T-cell (primary cell): Measurements from ENCODE around the gene DKK3. TPM values are rescaled to one million over a fixed set of nuclear protein-coding genes. Genes with fewer than 3 reads are reported as not detected.

Experiments used
- ATAC-seq, 4 experiments: fragments of 200-7000 bp in 3 of 4; fragments of 150-1000 bp in 1 of 4; cut with Tn5 transposase; replicated peaks in 1 of 4; 1 replicate in 3 of 4; 2 replicates in 1 of 4; pipeline ENCODE4 v1.10.0; 2021; ENCODE audit warnings: moderate library complexity in 3 of 4, mild to moderate bottlenecking in 2 of 4, moderate number of reproducible peaks in 1 of 4
- CTCF ChIA-PET, 2 donors: fragments of 300-600 bp; sonication (Branson Sonifier 250); formaldehyde crosslinking; loops; one replicate each; lab custom pipeline; 2022; ENCODE audit warnings: antibody characterized with exemption in 2 of 2; lab: Charles Lee
- POLR2A ChIA-PET, 2 donors: fragments of 300-600 bp; sonication (Branson Sonifier 250); formaldehyde crosslinking; loops; one replicate each; lab custom pipeline; 2022; ENCODE audit warnings: antibody characterized with exemption in 2 of 2; lab: Charles Lee
- DNase-seq, 35 experiments: peaks; one replicate each; pipeline versions ENCODE4 v3.0.0 to v3.0.0-alpha.2; 2013 to 2023
- H3K27ac ChIP-seq: one replicate; pipeline ENCODE4 v1.5.1; 2013; ENCODE audit warnings: low read length
- H3K27me3 ChIP-seq, 2 experiments: replicated peaks in 1 of 2; 1 replicate in 1 of 2; 2 replicates in 1 of 2; pipeline versions ENCODE4 v1.6.1 to v1.7.0; 2013; ENCODE audit warnings: low read length in 1 of 2, mixed read lengths in 1 of 2; ENCODE audit not compliant: control insufficient read depth in 2 of 2, insufficient read depth in 2 of 2; ENCODE audit errors: extremely low read depth in 1 of 2
- H3K36me3 ChIP-seq, 2 donors: 1 replicate in 1 of 2; 2 replicates in 1 of 2; pipeline versions ENCODE4 v1.6.1 to v1.7.0; 2013; ENCODE audit warnings: low read length in 1 of 2; ENCODE audit not compliant: control insufficient read depth in 2 of 2, insufficient read depth in 1 of 2; ENCODE audit errors: extremely low read depth in 1 of 2
- H3K4me1 ChIP-seq, 2 experiments: 1 replicate in 1 of 2; 2 replicates in 1 of 2; pipeline versions ENCODE4 v1.6.1 to v1.7.0; 2013; ENCODE audit warnings: low read length in 2 of 2, mixed read lengths in 1 of 2; ENCODE audit not compliant: insufficient read depth in 2 of 2, control insufficient read depth in 1 of 2; ENCODE audit errors: extremely low read depth in 1 of 2
- H3K4me3 ChIP-seq, 2 donors: 1 replicate in 1 of 2; 2 replicates in 1 of 2; pipeline versions ENCODE4 v1.5.1 to v1.7.0; 2013; ENCODE audit warnings: mild to moderate bottlenecking in 2 of 2, low read length in 1 of 2, moderate library complexity in 1 of 2; ENCODE audit not compliant: control insufficient read depth in 1 of 2; ENCODE audit errors: extremely low read depth in 1 of 2
- H3K9me3 ChIP-seq: 2 replicates; pipeline ENCODE4 v1.7.0; 2013
- H3K27ac Mint-ChIP-seq, 2 donors: one replicate each; pipeline ENCODE4 v1.8.0; 2020 to 2021; ENCODE audit warnings: mild to moderate bottlenecking in 2 of 2, mixed read lengths in 2 of 2
- H3K27me3 Mint-ChIP-seq, 2 donors: one replicate each; pipeline ENCODE4 v1.8.0; 2021 to 2022; ENCODE audit warnings: mixed read lengths in 2 of 2
- H3K36me3 Mint-ChIP-seq: one replicate; pipeline ENCODE4 v1.8.0; 2021; ENCODE audit warnings: mixed read lengths
- H3K4me1 Mint-ChIP-seq, 3 donors: one replicate each; pipeline ENCODE4 v1.8.0; 2020 to 2022; ENCODE audit warnings: mixed read lengths in 3 of 3, mild to moderate bottlenecking in 1 of 3
- H3K4me3 Mint-ChIP-seq, 3 donors: one replicate each; pipeline ENCODE4 v1.8.0; 2020 to 2022; ENCODE audit warnings: mild to moderate bottlenecking in 3 of 3, mixed read lengths in 3 of 3, moderate library complexity in 3 of 3
- H3K9me3 Mint-ChIP-seq, 3 donors: one replicate each; pipeline ENCODE4 v1.8.0; 2020 to 2022; ENCODE audit warnings: mixed read lengths in 3 of 3
- WGBS: methylation state at CpG from one replicate; pipeline ENCODE4 v1.1.5; 2013; ENCODE audit warnings: missing lambda C conversion rate; ENCODE audit not compliant: insufficient coverage; 5-methylcytosine and 5-hydroxymethylcytosine counted together
- total RNA-seq, 35 experiments: library from RNA in 6 of 35; stranded (reverse) in 6 of 35; fragments of 120-200 nt in 1 of 35; gene quantifications; one replicate each; pipeline versions ENCODE4 v1.2.1 to v1.2.4 and lab custom pipeline; 2013 to 2026

DKK3 gene
- total RNA-seq, 5 donors from 2014 or later (not counting 1 experiment from before 2014, with no cell fraction given) = 1.5 to 8.1 (median 2.7) TPM

GRCh38 chr11:11968511-11969280 lies 39.7 kb downstream of the DKK3 start:
- peaks cover 0 to 3% of the 10 kb centered on the region in 2 donors for H3K27me3 Mint-ChIP-seq
- H3K27ac Mint-ChIP-seq = no peak overlapping the region
- POLR2A ChIA-PET = no interaction called here
- H3K4me3 ChIP-seq = no peak overlapping the region
- no peaks in the 10 kb centered on the region for H3K36me3 ChIP-seq
- H3K9me3 ChIP-seq = no peaks in the 10 kb centered on the region
- H3K27me3 ChIP-seq = peaks cover 0 to 21% of the 10 kb centered on the region in 2 experiments
- H3K4me3 Mint-ChIP-seq = no peak overlapping the region
- WGBS = 67% methylated on average over 8 of the region's 11 CpGs
- ATAC-seq (no peak), DNase-seq (no peak)
- H3K36me3 Mint-ChIP-seq = no peaks in the 10 kb centered on the region
- H3K4me1 ChIP-seq = peaks cover 0 to 7% of the 10 kb centered on the region in 2 experiments
- CTCF ChIA-PET = interaction anchor here in 1 of 2 donors (0.9 kb wide), 1 partner anchor 11 kb away, joined by 3 read pairs; no protein-coding TSS in a partner anchor
- no peaks in the 10 kb centered on the region for H3K9me3 Mint-ChIP-seq
- H3K27ac ChIP-seq = no peak overlapping the region
- H3K4me1 Mint-ChIP-seq = peaks cover 2 to 9% (median 5%) of the 10 kb centered on the region in 3 donors

GRCh38 chr11:11967669-11968510 lies 40.5 kb downstream of the DKK3 start:
- 68% methylated on average over 4 of the region's 11 CpGs for WGBS
- H3K27me3 Mint-ChIP-seq = peaks cover 0 to 3% of the 10 kb centered on the region in 2 donors
- DNase-seq (no peak), ATAC-seq (no peak)
- H3K4me3 ChIP-seq = no peak overlapping the region
- ChIA-PET CTCF (interaction anchor here in 1 of 2 donors (0.9 kb wide), 1 partner anchor 11 kb away, joined by 3 read pairs; no protein-coding TSS in a partner anchor), POLR2A (no interaction called here)
- H3K4me1 Mint-ChIP-seq = peaks cover 2 to 9% (median 5%) of the 10 kb centered on the region in 3 donors
- no peak overlapping the region for H3K27ac ChIP-seq
- H3K9me3 Mint-ChIP-seq = no peaks in the 10 kb centered on the region
- no peaks in the 10 kb centered on the region for H3K36me3 ChIP-seq
- no peak overlapping the region for H3K27ac Mint-ChIP-seq
- peaks cover 0 to 7% of the 10 kb centered on the region in 2 experiments for H3K4me1 ChIP-seq
- H3K36me3 Mint-ChIP-seq = no peaks in the 10 kb centered on the region
- H3K4me3 Mint-ChIP-seq = no peak overlapping the region
- H3K27me3 ChIP-seq = peaks cover 0 to 21% of the 10 kb centered on the region in 2 experiments
- no peaks in the 10 kb centered on the region for H3K9me3 ChIP-seq

DNA sequence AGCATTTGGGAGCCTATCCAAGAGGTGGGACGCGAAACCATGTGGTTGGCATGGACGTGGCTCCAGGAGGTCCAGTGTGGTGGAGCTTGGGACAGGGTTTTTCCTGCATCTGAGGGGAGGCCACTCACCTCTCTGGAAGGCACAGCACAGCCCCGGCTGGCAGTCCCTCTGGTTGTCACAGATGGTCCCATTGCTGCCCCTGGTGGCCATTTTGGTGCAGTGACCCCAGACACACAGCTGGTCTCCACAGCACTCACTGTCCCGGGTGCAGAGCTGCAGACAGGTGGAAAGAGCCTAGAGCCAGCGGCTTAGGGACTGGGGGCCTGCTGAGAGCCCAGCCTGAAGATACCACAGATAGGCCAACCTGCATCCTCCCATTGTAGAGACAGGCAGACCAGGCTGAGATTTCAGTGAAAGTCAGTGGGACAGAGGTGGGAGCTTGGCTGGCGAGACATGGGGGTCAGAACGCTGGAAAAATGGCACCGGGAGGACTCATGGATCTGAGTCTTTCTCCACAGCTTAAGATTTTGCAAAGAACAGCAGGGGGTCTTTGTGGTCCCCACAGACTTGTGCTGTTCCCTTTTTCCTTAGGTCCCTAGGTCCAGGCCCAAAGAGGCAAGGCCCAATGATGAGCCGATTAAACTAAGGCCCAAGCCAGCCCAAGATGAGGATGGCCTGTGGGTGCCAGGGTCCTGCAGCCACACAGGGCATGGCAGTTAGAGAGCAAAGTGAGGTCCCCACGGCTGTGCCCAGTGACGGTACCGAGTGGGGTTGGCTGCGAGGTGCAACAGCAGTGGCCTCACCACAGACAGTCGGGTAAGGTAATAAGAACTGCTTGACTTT lies 41.4 kb downstream of the DKK3 start:
- 63% methylated on average over 12 of the region's 15 CpGs for WGBS
- H3K9me3 Mint-ChIP-seq = no peaks in the 10 kb centered on the region
- H3K4me1 Mint-ChIP-seq = peaks cover 7 to 14% (median 12%) of the 10 kb centered on the region in 3 donors
- peaks cover 0 to 9% of the 10 kb centered on the region in 2 experiments for H3K4me1 ChIP-seq
- ATAC-seq (peak; percentile 81 to 84 (median 82)), DNase-seq (peak; percentile 16 to 77 (median 58))
- no peaks in the 10 kb centered on the region for H3K36me3 Mint-ChIP-seq
- H3K36me3 ChIP-seq = no peaks in the 10 kb centered on the region
- H3K27ac Mint-ChIP-seq = no peak overlapping the region
- peaks cover 0 to 3% of the 10 kb centered on the region in 2 donors for H3K27me3 Mint-ChIP-seq
- no peaks in the 10 kb centered on the region for H3K9me3 ChIP-seq
- ChIA-PET CTCF (interaction anchor here in 1 of 2 donors (0.7 to 1.1 kb wide), 2 partner anchors 8 to 11 kb away, joined by 3 read pairs; no protein-coding TSS in a partner anchor), POLR2A (no interaction called here)
- H3K4me3 Mint-ChIP-seq = no peak overlapping the region
- H3K27me3 ChIP-seq = peaks cover 0 to 21% of the 10 kb centered on the region in 2 experiments
- no peak overlapping the region for H3K4me3 ChIP-seq
- no peak overlapping the region for H3K27ac ChIP-seq

DNA sequence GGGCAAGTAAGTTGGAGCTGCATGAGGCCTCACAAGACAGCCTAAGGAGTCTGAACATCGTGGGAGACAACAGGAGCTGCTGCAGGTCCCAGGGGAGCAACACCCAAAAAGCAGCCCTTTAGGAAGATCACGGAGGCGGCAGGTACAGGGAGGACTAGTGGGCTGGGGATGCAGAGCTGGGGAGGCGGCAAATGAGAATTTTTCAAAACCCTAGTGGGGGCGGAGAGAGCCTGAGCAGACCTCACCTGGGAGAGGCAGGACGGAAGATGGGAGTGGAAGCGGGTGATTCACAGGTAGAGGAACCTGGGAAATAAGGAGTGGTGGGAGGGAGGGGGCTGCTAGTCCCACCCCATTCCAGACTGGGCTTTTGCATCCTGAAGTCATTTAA lies 42.1 kb downstream of the DKK3 start:
- peaks cover 0 to 21% of the 10 kb centered on the region in 2 experiments for H3K27me3 ChIP-seq
- no peak overlapping the region for H3K27ac ChIP-seq
- Mint-ChIP-seq H3K4me1 (peaks cover 14 to 21% (median 17%) of the 10 kb centered on the region in 3 donors), H3K27ac (no peak overlapping the region), H3K4me3 (no peak overlapping the region), H3K27me3 (peaks cover 0 to 3% of the 10 kb centered on the region in 2 donors), H3K36me3 (no peaks in the 10 kb centered on the region), H3K9me3 (no peaks in the 10 kb centered on the region)
- ATAC-seq (no peak), DNase-seq (no peak)
- ChIA-PET CTCF (interaction anchor here (0.5 to 1.4 kb wide), 4 partner anchors 8 to 1521 kb away, joined by 3 to 5 read pairs (median 3); no protein-coding TSS in a partner anchor), POLR2A (no interaction called here)
- no peaks in the 10 kb centered on the region for H3K9me3 ChIP-seq
- 75% methylated on average over 4 of the region's 7 CpGs for WGBS
- H3K36me3 ChIP-seq = no peaks in the 10 kb centered on the region
- no peak overlapping the region for H3K4me3 ChIP-seq
- peaks cover 1 to 16% of the 10 kb centered on the region in 2 experiments for H3K4me1 ChIP-seq

DNA sequence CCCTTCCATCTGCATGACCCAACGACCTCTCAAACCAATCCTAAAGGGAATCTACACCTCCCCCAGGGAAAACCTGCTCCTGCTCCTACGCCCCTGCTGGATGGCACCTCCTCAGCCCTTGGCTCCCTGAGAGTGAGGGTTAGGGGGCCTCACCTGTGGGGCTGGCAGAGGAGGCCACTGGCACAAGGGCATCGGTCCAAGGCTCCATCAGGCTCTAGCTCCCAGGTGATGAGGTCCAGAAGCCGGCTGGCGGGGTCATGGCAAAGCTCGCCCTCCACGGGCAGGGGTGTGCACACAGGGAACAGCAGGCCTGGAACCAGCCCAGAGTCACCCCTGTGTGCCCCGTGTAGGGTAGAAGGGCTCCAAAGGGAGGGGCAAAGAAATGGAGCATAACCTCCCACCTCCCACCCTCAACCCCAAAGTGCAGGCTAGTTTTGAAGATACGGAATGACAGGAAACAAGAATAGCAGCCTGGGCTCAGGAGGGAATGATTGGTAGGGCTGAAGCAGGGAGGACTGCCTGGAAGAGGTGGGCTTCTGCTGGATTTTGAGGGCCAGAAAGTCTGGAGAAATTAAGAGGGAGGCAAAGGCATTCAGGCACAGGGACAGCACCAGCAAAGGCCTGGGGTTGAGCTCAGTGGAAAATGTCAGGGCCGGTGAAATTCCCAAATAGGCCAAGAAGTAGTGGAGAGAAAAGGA lies 42.6 kb downstream of the DKK3 start:
- Mint-ChIP-seq H3K9me3 (no peaks in the 10 kb centered on the region), H3K27ac (no peak overlapping the region), H3K4me3 (no peak overlapping the region), H3K4me1 (peaks cover 19 to 26% (median 22%) of the 10 kb centered on the region in 3 donors), H3K36me3 (no peaks in the 10 kb centered on the region), H3K27me3 (peaks cover 0 to 3% of the 10 kb centered on the region in 2 donors)
- CTCF ChIA-PET = interaction anchor here (0.5 to 1.4 kb wide), 3 partner anchors 11 to 1522 kb away, joined by 3 to 5 read pairs (median 3); no protein-coding TSS in a partner anchor
- Histone ChIP-seq H3K4me1 (peaks cover 7 to 19% of the 10 kb centered on the region in 2 experiments), H3K9me3 (no peaks in the 10 kb centered on the region), H3K27me3 (peaks cover 0 to 21% of the 10 kb centered on the region in 2 experiments), H3K36me3 (no peaks in the 10 kb centered on the region), H3K4me3 (no peak overlapping the region), H3K27ac (no peak overlapping the region)
- WGBS = 97% methylated on average over 3 of the region's 10 CpGs
- no peak for DNase-seq
- POLR2A ChIA-PET = no interaction called here
- no peak for ATAC-seq
